Measurements from ENCODE around the gene USO1. TPM values are rescaled to one million over a fixed set of nuclear protein-coding genes. Genes with fewer than 3 reads are reported as not detected.

Gene USO1
- total RNA-seq, 2 donors from 2014 or later = 52.0 to 53.3 TPM

GRCh38 chr4:75727073-75727472, 2.7 kb downstream of the USO1 start:
- Histone ChIP-seq H3K36me3 (no peaks in the 10 kb centered on the region), H3K27me3 (replicated peaks; ENCODE audit: insufficient read depth) (no peaks in the 10 kb centered on the region), H3K4me1 (replicated peaks) (peaks cover 2% of the 10 kb centered on the region), H3K9me3 (no peaks in the 10 kb centered on the region), H3K4me3 (no peak overlapping the region), H3K27ac (peak overlapping the region; percentile 4 to 40)
- WGBS = 40% methylated on average over 1 of the region's 1 CpG
- TF ChIP-seq CTCF (IDR thresholded peaks at IDR 0.05) (no peak), POLR2A (IDR thresholded peaks at IDR 0.05) (no peak), POLR2AphosphoS5 (IDR thresholded peaks at IDR 0.05) (no peak)
- no peak for DNase-seq (ENCODE audit: low spot score)
- intact Hi-C loops (cut with DNase I) = loop anchor here (5.0 kb wide), 1 partner anchor 95 kb away; the partner anchor contains the start of gene CDKL2

- intact Hi-C loops (cut with DNase I) = loop anchor here (5.0 kb wide), 1 partner anchor 98 kb away; the partner anchor contains the start of gene CDKL2
- DNase-seq (ENCODE audit: low spot score) = no peak
- Histone ChIP-seq H3K4me1 (replicated peaks) (peaks cover 2% of the 10 kb centered on the region), H3K36me3 (no peaks in the 10 kb centered on the region), H3K4me3 (no peak overlapping the region), H3K9me3 (no peaks in the 10 kb centered on the region), H3K27me3 (replicated peaks; ENCODE audit: insufficient read depth) (no peaks in the 10 kb centered on the region), H3K27ac (no peak overlapping the region)
- WGBS = 42% methylated on average over 3 of the region's 3 CpGs
- no peak for TF ChIP-seq POLR2A (IDR thresholded peaks at IDR 0.05)
- no peak for TF ChIP-seq POLR2AphosphoS5 (IDR thresholded peaks at IDR 0.05)
- no peak for TF ChIP-seq CTCF (IDR thresholded peaks at IDR 0.05)
Measured at GRCh38 chr4:75729836-75730235, 5.5 kb downstream of the USO1 start.

- intact Hi-C loops (cut with DNase I) = no loop called here
- TF ChIP-seq CTCF (IDR thresholded peaks at IDR 0.05) (no peak), POLR2AphosphoS5 (IDR thresholded peaks at IDR 0.05) (no peak), POLR2A (IDR thresholded peaks at IDR 0.05) (no peak)
- H3K4me1 ChIP-seq (replicated peaks) = no peaks in the 10 kb centered on the region
Measured at GRCh38 chr4:75733369-75733768, 9.0 kb downstream of the USO1 start.

GRCh38 chr4:75735525-75735924, 11.1 kb downstream of the USO1 start:
- WGBS = 100% methylated on average over 2 of the region's 2 CpGs

More at GRCh38 chr4:75733369-75733768, 9.0 kb downstream of the USO1 start:
- no peaks in the 10 kb centered on the region for H3K27me3 ChIP-seq (replicated peaks; ENCODE audit: insufficient read depth)
- H3K4me3 ChIP-seq = no peak overlapping the region
- H3K36me3 ChIP-seq = no peaks in the 10 kb centered on the region
- H3K9me3 ChIP-seq = no peaks in the 10 kb centered on the region
- H3K27ac ChIP-seq = no peak overlapping the region
- DNase-seq (ENCODE audit: low spot score) = no peak

More at GRCh38 chr4:75735525-75735924, 11.1 kb downstream of the USO1 start:
- TF ChIP-seq POLR2A (IDR thresholded peaks at IDR 0.05) (no peak), CTCF (IDR thresholded peaks at IDR 0.05) (no peak), POLR2AphosphoS5 (IDR thresholded peaks at IDR 0.05) (no peak)
- Histone ChIP-seq H3K36me3 (no peaks in the 10 kb centered on the region), H3K27ac (no peak overlapping the region), H3K27me3 (replicated peaks; ENCODE audit: insufficient read depth) (no peaks in the 10 kb centered on the region), H3K4me3 (no peak overlapping the region), H3K9me3 (no peaks in the 10 kb centered on the region), H3K4me1 (replicated peaks) (no peaks in the 10 kb centered on the region)
- intact Hi-C loops (cut with DNase I) = no loop called here
- no peak for DNase-seq (ENCODE audit: low spot score)

Data from prostate gland (tissue), 2 donors.